ENCODE data around the gene RBM20. TPM values are rescaled to one million over a fixed set of nuclear protein-coding genes. Genes with fewer than 3 reads are reported as not detected.

RBM20 gene
- total and polyA plus RNA-seq, 10 of the 15 experiments (the other 5 are each of a cell fraction or from before 2014, with no cell fraction given): 0.04 to 0.26 (median 0.15) TPM

DNA sequence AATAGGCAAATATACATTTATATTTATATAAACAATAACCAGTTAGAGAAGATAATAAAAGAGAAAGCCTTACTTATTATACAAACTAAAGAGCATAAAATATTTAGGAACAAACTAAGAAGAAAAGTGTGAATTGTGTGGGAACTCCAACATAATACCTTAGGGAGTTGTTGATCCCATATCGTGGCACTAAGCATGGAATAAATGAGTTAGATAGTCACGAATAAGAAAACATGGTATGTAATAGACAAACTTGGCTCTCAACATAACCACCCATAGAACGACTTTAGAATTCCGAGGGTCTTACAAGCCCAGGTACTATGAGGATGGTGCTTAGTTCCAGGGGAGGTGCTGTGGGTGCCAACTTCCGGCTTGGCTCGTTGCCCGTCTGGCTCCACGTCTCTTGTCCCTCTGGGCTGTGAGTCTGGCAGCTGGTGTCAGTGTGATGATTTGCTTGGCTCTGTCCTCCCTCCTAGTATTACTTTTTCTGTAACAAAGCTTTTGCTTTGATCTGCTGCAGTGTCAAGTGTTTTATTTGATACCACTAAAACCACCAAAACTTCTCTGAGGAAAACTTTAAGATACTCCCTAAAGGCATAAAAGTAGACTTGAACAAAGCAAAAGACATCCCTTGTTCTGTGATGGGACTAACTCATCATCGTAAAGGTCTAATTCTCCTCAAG, 9.5 kb upstream of the RBM20 start (continued):
- no peak for TF ChIP-seq ZNF24 (IDR thresholded peaks at IDR 0.05)
- no peak for TF ChIP-seq POLR2AphosphoS2 (IDR thresholded peaks at IDR 0.05; ENCODE audit: low read depth, low read length)

DNA sequence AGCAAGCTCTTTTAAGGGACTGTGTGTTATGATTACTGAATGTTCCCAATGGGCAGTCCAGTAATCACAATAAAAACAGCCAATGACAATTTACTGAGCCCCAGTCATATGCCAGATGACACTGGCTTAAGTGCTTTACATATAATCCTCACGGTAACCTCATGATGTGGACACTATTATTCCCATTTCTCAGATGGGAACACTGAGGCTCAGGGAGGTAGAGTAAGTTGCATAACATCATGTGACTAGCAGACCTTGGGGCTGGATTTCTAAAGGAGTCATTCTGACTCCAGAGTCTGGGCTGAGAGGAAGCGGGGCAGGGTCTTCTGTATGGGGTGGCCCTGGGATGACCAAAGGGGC, 7.6 kb upstream of the RBM20 start:
- no peaks in the 10 kb centered on the region for H3K36me3 ChIP-seq (ENCODE audit: control insufficient read depth in 2 of 2, insufficient read depth in 2 of 2, low read length in 1 of 2)
- intact Hi-C loops (cut with micrococcal nuclease; ENCODE audit: unreplicated experiment) (no loop called here), in situ Hi-C loops (cut with MboI) (no loop called here)
- FAIRE-seq (no peak), ATAC-seq (no peak), DNase-seq (ENCODE audit: low read depth, low spot score) (no peak)
- ChIA-PET CTCF (no interaction called here), POLR2A (no interaction called here), RAD21 (ENCODE audit: unreplicated experiment) (no interaction called here), SMC1A (ENCODE audit: uncharacterized antibody, unreplicated experiment) (interaction anchor here (1.8 kb wide), 1 partner anchor 21 kb away, joined by 11 read pairs; no protein-coding TSS in a partner anchor)
- H3K9me3 ChIP-seq (replicated peaks; ENCODE audit: control insufficient read depth, insufficient read depth, low read length): no peaks in the 10 kb centered on the region
- H3K4me3 ChIP-seq: no peak overlapping the region
- H3K4me1 ChIP-seq (ENCODE audit: control insufficient read depth, insufficient read depth, low read length): peaks cover 4% of the 10 kb centered on the region; the same call in 1 of the 2 replicates
- H3K27me3 ChIP-seq (replicated peaks in 1 of 2; ENCODE audit: control insufficient read depth in 2 of 2, insufficient read depth in 2 of 2, low read length in 1 of 2): 0 out of 4 replicates have a peak, but pooled peaks cover 0 to 2% of the 10 kb centered on the region in 2 experiments
- BruUV-seq (replicated peaks): no TSS peak
- no peaks in the 10 kb centered on the region for H4K20me1 ChIP-seq (ENCODE audit: control insufficient read depth, insufficient read depth)
- WGBS (ENCODE audit: insufficient coverage, insufficient replicate concordance, low lambda C conversion rate, missing lambda C conversion rate): 43% methylated on average over 2 of the region's 2 CpGs
- no peak overlapping the region for H3K9ac ChIP-seq (ENCODE audit: control insufficient read depth, insufficient read depth, low read length)
- H3K4me2 ChIP-seq (ENCODE audit: control insufficient read depth, insufficient read depth): no peak overlapping the region
- no peaks in the 10 kb centered on the region for H3K79me2 ChIP-seq (ENCODE audit: control insufficient read depth, insufficient read depth, low read length)
- H2AFZ ChIP-seq (ENCODE audit: control insufficient read depth, low read depth, low read length): no peak overlapping the region
- no peak overlapping the region for H3K27ac ChIP-seq (ENCODE audit: control insufficient read depth, insufficient read depth)
- TF ChIP-seq RUNX3 (IDR thresholded peaks at IDR 0.05; ENCODE audit: low read length) (no peak), NFYA (IDR thresholded peaks at IDR 0.05; ENCODE audit: borderline replicate concordance, low read depth, low read length) (no peak), POLR2AphosphoS5 (IDR thresholded peaks at IDR 0.05; ENCODE audit: low read length) (no peak), BHLHE40 (IDR thresholded peaks at IDR 0.05; ENCODE audit: borderline replicate concordance in 1 of 2, low read depth in 2 of 2, low read length in 1 of 2) (no peak), ZNF274 (IDR thresholded peaks at IDR 0.05; ENCODE audit: insufficient read depth, insufficient read length) (no peak)
- TF ChIP-seq, protein P1, sequence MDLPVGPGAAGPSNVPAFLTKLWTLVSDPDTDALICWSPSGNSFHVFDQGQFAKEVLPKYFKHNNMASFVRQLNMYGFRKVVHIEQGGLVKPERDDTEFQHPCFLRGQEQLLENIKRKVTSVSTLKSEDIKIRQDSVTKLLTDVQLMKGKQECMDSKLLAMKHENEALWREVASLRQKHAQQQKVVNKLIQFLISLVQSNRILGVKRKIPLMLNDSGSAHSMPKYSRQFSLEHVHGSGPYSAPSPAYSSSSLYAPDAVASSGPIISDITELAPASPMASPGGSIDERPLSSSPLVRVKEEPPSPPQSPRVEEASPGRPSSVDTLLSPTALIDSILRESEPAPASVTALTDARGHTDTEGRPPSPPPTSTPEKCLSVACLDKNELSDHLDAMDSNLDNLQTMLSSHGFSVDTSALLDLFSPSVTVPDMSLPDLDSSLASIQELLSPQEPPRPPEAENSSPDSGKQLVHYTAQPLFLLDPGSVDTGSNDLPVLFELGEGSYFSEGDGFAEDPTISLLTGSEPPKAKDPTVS (IDR thresholded peaks at IDR 0.05; ENCODE audit: low read depth, low read length): no peak
- TF ChIP-seq, protein P2, sequence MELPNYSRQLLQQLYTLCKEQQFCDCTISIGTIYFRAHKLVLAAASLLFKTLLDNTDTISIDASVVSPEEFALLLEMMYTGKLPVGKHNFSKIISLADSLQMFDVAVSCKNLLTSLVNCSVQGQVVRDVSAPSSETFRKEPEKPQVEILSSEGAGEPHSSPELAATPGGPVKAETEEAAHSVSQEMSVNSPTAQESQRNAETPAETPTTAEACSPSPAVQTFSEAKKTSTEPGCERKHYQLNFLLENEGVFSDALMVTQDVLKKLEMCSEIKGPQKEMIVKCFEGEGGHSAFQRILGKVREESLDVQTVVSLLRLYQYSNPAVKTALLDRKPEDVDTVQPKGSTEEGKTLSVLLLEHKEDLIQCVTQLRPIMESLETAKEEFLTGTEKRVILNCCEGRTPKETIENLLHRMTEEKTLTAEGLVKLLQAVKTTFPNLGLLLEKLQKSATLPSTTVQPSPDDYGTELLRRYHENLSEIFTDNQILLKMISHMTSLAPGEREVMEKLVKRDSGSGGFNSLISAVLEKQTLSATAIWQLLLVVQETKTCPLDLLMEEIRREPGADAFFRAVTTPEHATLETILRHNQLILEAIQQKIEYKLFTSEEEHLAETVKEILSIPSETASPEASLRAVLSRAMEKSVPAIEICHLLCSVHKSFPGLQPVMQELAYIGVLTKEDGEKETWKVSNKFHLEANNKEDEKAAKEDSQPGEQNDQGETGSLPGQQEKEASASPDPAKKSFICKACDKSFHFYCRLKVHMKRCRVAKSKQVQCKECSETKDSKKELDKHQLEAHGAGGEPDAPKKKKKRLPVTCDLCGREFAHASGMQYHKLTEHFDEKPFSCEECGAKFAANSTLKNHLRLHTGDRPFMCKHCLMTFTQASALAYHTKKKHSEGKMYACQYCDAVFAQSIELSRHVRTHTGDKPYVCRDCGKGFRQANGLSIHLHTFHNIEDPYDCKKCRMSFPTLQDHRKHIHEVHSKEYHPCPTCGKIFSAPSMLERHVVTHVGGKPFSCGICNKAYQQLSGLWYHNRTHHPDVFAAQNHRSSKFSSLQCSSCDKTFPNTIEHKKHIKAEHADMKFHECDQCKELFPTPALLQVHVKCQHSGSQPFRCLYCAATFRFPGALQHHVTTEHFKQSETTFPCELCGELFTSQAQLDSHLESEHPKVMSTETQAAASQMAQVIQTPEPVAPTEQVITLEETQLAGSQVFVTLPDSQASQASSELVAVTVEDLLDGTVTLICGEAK (IDR thresholded peaks at IDR 0.05; ENCODE audit: borderline replicate concordance): no peak
- TF ChIP-seq, protein P3, sequence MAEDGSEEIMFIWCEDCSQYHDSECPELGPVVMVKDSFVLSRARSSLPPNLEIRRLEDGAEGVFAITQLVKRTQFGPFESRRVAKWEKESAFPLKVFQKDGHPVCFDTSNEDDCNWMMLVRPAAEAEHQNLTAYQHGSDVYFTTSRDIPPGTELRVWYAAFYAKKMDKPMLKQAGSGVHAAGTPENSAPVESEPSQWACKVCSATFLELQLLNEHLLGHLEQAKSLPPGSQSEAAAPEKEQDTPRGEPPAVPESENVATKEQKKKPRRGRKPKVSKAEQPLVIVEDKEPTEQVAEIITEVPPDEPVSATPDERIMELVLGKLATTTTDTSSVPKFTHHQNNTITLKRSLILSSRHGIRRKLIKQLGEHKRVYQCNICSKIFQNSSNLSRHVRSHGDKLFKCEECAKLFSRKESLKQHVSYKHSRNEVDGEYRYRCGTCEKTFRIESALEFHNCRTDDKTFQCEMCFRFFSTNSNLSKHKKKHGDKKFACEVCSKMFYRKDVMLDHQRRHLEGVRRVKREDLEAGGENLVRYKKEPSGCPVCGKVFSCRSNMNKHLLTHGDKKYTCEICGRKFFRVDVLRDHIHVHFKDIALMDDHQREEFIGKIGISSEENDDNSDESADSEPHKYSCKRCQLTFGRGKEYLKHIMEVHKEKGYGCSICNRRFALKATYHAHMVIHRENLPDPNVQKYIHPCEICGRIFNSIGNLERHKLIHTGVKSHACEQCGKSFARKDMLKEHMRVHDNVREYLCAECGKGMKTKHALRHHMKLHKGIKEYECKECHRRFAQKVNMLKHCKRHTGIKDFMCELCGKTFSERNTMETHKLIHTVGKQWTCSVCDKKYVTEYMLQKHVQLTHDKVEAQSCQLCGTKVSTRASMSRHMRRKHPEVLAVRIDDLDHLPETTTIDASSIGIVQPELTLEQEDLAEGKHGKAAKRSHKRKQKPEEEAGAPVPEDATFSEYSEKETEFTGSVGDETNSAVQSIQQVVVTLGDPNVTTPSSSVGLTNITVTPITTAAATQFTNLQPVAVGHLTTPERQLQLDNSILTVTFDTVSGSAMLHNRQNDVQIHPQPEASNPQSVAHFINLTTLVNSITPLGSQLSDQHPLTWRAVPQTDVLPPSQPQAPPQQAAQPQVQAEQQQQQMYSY (CRISPR knock-in tag; IDR thresholded peaks at IDR 0.05): no peak

Data from GM12878 (cell line).